GM23338 (cell line): ENCODE results near the gene MAN1B1. TPM values are rescaled to one million over a fixed set of nuclear protein-coding genes. Genes with fewer than 3 reads are reported as not detected.

Experiments
- ATAC-seq: fragments of 200-7000 bp; cut with Tn5 transposase; 3 replicates; pipeline ENCODE4 v1.9.1; 2020
- DNase-seq: peaks from one replicate; pipeline ENCODE4 v3.0.0-alpha.2; 2015; ENCODE audit warnings: low spot score
- H2AFZ ChIP-seq: fragments of 200-600 bp; sonication (generic); 2 replicates; pipeline ENCODE4 v1.8.0; 2016; ENCODE audit warnings: antibody characterized with exemption, mild to moderate bottlenecking, moderate library complexity
- H3F3A ChIP-seq: fragments of 200-600 bp; sonication (generic); replicated peaks from 2 replicates; pipeline ENCODE4 v1.8.0; 2017; ENCODE audit warnings: antibody characterized with exemption, mixed run types, low read depth
- H3K27ac ChIP-seq: fragments of 200-600 bp; sonication (generic); 2 replicates; pipeline ENCODE4 v1.6.1; 2016; ENCODE audit warnings: low read depth
- H3K27me3 ChIP-seq: fragments of 200-600 bp; sonication (generic); 2 replicates; pipeline ENCODE4 v1.8.0; 2016; ENCODE audit warnings: mild to moderate bottlenecking, mixed run types, moderate library complexity; ENCODE audit not compliant: insufficient read depth
- H3K36me3 ChIP-seq: fragments of 200-600 bp; sonication (generic); 2 replicates; pipeline ENCODE4 v1.8.0; 2016; ENCODE audit warnings: mild to moderate bottlenecking; ENCODE audit not compliant: insufficient read depth
- H3K4me1 ChIP-seq: fragments of 200-600 bp; sonication (generic); 2 replicates; pipeline ENCODE4 v1.8.0; 2016; ENCODE audit warnings: mild to moderate bottlenecking, moderate library complexity; ENCODE audit not compliant: insufficient read depth
- H3K4me2 ChIP-seq: fragments of 200-600 bp; sonication (generic); 2 replicates; pipeline ENCODE4 v1.7.1; 2017; ENCODE audit warnings: mixed run types
- H3K4me3 ChIP-seq: fragments of 200-600 bp; sonication (generic); 2 replicates; pipeline ENCODE4 v1.6.1; 2016; ENCODE audit warnings: mixed run types
- H3K79me2 ChIP-seq: fragments of 200-600 bp; sonication (generic); replicated peaks from 2 replicates; pipeline ENCODE4 v1.8.0; 2017; ENCODE audit warnings: mild to moderate bottlenecking; ENCODE audit not compliant: insufficient read depth
- H3K9me2 ChIP-seq: fragments of 200-600 bp; sonication (generic); 2 replicates; pipeline ENCODE4 v1.8.0; 2017; ENCODE audit not compliant: insufficient read depth
- H4K20me1 ChIP-seq: fragments of 200-600 bp; sonication (generic); replicated peaks from 2 replicates; pipeline ENCODE4 v1.8.0; 2017; ENCODE audit warnings: mild to moderate bottlenecking; ENCODE audit not compliant: insufficient read depth
- H3K27ac Mint-ChIP-seq: 2 replicates; pipeline ENCODE4 v1.8.0; 2020; ENCODE audit warnings: inconsistent platforms, mild to moderate bottlenecking, moderate library complexity, mixed read lengths
- H3K27me3 Mint-ChIP-seq: 3 replicates; pipeline ENCODE4 v1.8.0; 2022; ENCODE audit warnings: low read depth, mild to moderate bottlenecking, moderate library complexity, mixed read lengths, inconsistent platforms; ENCODE audit not compliant: insufficient read depth, poor library complexity
- H3K36me3 Mint-ChIP-seq: 3 replicates; pipeline ENCODE4 v1.8.0; 2021; ENCODE audit warnings: low read depth, mild to moderate bottlenecking, inconsistent platforms, moderate library complexity, mixed read lengths
- H3K4me1 Mint-ChIP-seq: 3 replicates; pipeline ENCODE4 v1.8.0; 2020; ENCODE audit warnings: mild to moderate bottlenecking, inconsistent platforms, mixed read lengths
- H3K4me3 Mint-ChIP-seq: 3 replicates; pipeline ENCODE4 v1.8.0; 2021; ENCODE audit warnings: moderate library complexity, mild to moderate bottlenecking, inconsistent platforms, mixed read lengths
- H3K9me3 Mint-ChIP-seq: 3 replicates; pipeline ENCODE4 v1.8.0; 2020; ENCODE audit warnings: moderate library complexity, mild to moderate bottlenecking, inconsistent platforms, mixed read lengths
- CREB1 ChIP-seq: fragments of 250-450 bp; sonication (Bioruptor Pico); IDR thresholded peaks from 2 replicates; pipeline ENCODE4 v1.5.0; 2020; ENCODE audit warnings: low read depth, mild to moderate bottlenecking, moderate library complexity
- EZH2 ChIP-seq: fragments of 200-600 bp; sonication (generic); IDR thresholded peaks from one replicate; pipeline ENCODE4 v1.8.0; 2017; ENCODE audit warnings: antibody characterized with exemption, mild to moderate bottlenecking, low read depth; ENCODE audit not compliant: unreplicated experiment
- EZH2phosphoT487 ChIP-seq: fragments of 200-600 bp; sonication (generic); IDR thresholded peaks from one replicate; pipeline ENCODE4 v1.8.1; 2018; ENCODE audit warnings: antibody characterized with exemption; ENCODE audit not compliant: unreplicated experiment
- JUNB ChIP-seq: IDR thresholded peaks from one replicate; pipeline ENCODE4 v1.6.1; 2016; ENCODE audit warnings: antibody characterized with exemption; ENCODE audit not compliant: unreplicated experiment
- NANOG ChIP-seq: IDR thresholded peaks from 2 replicates; pipeline ENCODE4 v1.6.1; 2016; ENCODE audit warnings: antibody characterized with exemption, borderline replicate concordance
- POLR2AphosphoS5 ChIP-seq: IDR thresholded peaks from 2 replicates; pipeline ENCODE4 v1.6.1; 2016; ENCODE audit warnings: antibody characterized with exemption, low read depth
- STAT1 ChIP-seq: IDR thresholded peaks from one replicate; pipeline ENCODE4 v1.6.1; 2016; ENCODE audit warnings: antibody characterized with exemption; ENCODE audit not compliant: unreplicated experiment
- ZNF114 ChIP-seq: fragments of 250-450 bp; sonication (Bioruptor Pico); IDR thresholded peaks from 2 replicates; pipeline ENCODE4 v1.5.0; 2020; ENCODE audit warnings: mild to moderate bottlenecking, moderate library complexity
- ZNF331 ChIP-seq: fragments of 250-450 bp; sonication (Bioruptor Pico); IDR thresholded peaks from 2 replicates; pipeline ENCODE4 v1.5.0; 2020; ENCODE audit warnings: low read depth, mild to moderate bottlenecking, moderate library complexity
- polyA plus RNA-seq: library from polyadenylated mRNA; unstranded; fragments of >200 nt; fragmentation: Nextera tagmentation; extraction: Ambion mirVana; gene quantifications from 2 replicates; pipeline ENCODE4 v1.2.1, GENCODE V29; 2016
- total RNA-seq: library from RNA; depleted of rRNA; stranded (reverse); fragments of >200 nt; shearing (Covaris generic); gene quantifications from 2 replicates; pipeline ENCODE4 v1.2.3, GENCODE V29; 2014
- TF ChIP-seq, protein P1 (sequence below): IDR thresholded peaks from one replicate; pipeline ENCODE4 v1.6.1; 2018; ENCODE audit warnings: antibody characterized with exemption; ENCODE audit not compliant: unreplicated experiment
- TF ChIP-seq, protein P2 (sequence below), 2 experiments: fragments of 200-600 bp in 1 of 2; sonication (generic) in 1 of 2; conservative IDR thresholded peaks; 2 replicates each; pipeline versions ENCODE4 v1.5.1 to v1.6.1; 2016 to 2017; ENCODE audit warnings: antibody characterized with exemption in 2 of 2, low read depth in 2 of 2, mild to moderate bottlenecking in 2 of 2, moderate library complexity in 1 of 2
- TF ChIP-seq, protein P3 (sequence below): IDR thresholded peaks from 2 replicates; pipeline ENCODE4 v1.6.1; 2016; ENCODE audit warnings: antibody characterized with exemption
- TF ChIP-seq, protein P4 (sequence below): fragments of 250-450 bp; sonication (Bioruptor Pico); IDR thresholded peaks from 2 replicates; pipeline ENCODE4 v1.5.0; 2020; ENCODE audit warnings: mild to moderate bottlenecking, moderate library complexity

Gene MAN1B1
- total and polyA plus RNA-seq, 2 experiments from 2014 or later: 15.7 to 39.9 TPM

DNA sequence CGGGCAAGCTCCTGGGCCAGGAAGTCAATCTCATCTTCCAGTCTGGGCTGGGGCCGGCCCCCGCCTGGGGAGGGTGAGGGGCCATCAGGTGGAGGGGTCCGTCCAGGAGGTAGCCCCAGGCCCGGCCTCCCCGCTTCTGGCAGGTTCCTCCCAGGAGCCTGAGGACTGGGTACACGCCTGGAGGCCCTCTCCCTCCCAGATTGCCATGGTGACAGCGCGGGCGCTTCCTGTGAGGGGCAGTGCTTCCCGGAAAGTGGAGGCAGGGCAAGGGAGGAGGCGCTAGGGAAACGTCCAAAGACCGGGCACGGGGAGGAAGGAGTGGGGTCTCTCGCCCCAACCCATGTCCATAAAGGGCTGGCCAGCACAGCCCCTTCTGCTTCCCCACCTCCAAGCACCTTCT lies 45.7 kb upstream of the MAN1B1 start:
- no peak overlapping the region for H3K4me3 Mint-ChIP-seq
- no peak for DNase-seq

More for the DNA sequence above, 45.7 kb upstream of the MAN1B1 start:
- Histone ChIP-seq H3K4me3 (no peak overlapping the region), H3K27ac (no peak overlapping the region), H3K36me3 (no peaks in the 10 kb centered on the region), H2AFZ (no peak overlapping the region), H3K4me1 (peaks cover 7% of the 10 kb centered on the region; the same call in 1 of the 2 replicates), H3K79me2 (peaks cover 7% of the 10 kb centered on the region; the same call in 1 of the 2 replicates), H3K4me2 (no peak overlapping the region), H4K20me1 (no peaks in the 10 kb centered on the region; the same call in 1 of the 2 replicates), H3K9me2 (no peaks in the 10 kb centered on the region), H3K27me3 (peaks cover 14% of the 10 kb centered on the region), H3F3A (no peaks in the 10 kb centered on the region)
- TF ChIP-seq, protein P1, sequence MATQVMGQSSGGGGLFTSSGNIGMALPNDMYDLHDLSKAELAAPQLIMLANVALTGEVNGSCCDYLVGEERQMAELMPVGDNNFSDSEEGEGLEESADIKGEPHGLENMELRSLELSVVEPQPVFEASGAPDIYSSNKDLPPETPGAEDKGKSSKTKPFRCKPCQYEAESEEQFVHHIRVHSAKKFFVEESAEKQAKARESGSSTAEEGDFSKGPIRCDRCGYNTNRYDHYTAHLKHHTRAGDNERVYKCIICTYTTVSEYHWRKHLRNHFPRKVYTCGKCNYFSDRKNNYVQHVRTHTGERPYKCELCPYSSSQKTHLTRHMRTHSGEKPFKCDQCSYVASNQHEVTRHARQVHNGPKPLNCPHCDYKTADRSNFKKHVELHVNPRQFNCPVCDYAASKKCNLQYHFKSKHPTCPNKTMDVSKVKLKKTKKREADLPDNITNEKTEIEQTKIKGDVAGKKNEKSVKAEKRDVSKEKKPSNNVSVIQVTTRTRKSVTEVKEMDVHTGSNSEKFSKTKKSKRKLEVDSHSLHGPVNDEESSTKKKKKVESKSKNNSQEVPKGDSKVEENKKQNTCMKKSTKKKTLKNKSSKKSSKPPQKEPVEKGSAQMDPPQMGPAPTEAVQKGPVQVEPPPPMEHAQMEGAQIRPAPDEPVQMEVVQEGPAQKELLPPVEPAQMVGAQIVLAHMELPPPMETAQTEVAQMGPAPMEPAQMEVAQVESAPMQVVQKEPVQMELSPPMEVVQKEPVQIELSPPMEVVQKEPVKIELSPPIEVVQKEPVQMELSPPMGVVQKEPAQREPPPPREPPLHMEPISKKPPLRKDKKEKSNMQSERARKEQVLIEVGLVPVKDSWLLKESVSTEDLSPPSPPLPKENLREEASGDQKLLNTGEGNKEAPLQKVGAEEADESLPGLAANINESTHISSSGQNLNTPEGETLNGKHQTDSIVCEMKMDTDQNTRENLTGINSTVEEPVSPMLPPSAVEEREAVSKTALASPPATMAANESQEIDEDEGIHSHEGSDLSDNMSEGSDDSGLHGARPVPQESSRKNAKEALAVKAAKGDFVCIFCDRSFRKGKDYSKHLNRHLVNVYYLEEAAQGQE: no peak
- TF ChIP-seq, protein P2, sequence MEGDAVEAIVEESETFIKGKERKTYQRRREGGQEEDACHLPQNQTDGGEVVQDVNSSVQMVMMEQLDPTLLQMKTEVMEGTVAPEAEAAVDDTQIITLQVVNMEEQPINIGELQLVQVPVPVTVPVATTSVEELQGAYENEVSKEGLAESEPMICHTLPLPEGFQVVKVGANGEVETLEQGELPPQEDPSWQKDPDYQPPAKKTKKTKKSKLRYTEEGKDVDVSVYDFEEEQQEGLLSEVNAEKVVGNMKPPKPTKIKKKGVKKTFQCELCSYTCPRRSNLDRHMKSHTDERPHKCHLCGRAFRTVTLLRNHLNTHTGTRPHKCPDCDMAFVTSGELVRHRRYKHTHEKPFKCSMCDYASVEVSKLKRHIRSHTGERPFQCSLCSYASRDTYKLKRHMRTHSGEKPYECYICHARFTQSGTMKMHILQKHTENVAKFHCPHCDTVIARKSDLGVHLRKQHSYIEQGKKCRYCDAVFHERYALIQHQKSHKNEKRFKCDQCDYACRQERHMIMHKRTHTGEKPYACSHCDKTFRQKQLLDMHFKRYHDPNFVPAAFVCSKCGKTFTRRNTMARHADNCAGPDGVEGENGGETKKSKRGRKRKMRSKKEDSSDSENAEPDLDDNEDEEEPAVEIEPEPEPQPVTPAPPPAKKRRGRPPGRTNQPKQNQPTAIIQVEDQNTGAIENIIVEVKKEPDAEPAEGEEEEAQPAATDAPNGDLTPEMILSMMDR (conservative IDR thresholded peaks at IDR 0.05; ENCODE audit: low read depth in 2 of 2): no peak
- TF ChIP-seq, protein P3, sequence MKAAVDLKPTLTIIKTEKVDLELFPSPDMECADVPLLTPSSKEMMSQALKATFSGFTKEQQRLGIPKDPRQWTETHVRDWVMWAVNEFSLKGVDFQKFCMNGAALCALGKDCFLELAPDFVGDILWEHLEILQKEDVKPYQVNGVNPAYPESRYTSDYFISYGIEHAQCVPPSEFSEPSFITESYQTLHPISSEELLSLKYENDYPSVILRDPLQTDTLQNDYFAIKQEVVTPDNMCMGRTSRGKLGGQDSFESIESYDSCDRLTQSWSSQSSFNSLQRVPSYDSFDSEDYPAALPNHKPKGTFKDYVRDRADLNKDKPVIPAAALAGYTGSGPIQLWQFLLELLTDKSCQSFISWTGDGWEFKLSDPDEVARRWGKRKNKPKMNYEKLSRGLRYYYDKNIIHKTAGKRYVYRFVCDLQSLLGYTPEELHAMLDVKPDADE: no peak
- TF ChIP-seq ZNF331: no peak
- TF ChIP-seq JUNB: no peak
- TF ChIP-seq ZNF114 (CRISPR knock-in tag): no peak
- TF ChIP-seq CREB1: no peak
- TF ChIP-seq, protein P4, sequence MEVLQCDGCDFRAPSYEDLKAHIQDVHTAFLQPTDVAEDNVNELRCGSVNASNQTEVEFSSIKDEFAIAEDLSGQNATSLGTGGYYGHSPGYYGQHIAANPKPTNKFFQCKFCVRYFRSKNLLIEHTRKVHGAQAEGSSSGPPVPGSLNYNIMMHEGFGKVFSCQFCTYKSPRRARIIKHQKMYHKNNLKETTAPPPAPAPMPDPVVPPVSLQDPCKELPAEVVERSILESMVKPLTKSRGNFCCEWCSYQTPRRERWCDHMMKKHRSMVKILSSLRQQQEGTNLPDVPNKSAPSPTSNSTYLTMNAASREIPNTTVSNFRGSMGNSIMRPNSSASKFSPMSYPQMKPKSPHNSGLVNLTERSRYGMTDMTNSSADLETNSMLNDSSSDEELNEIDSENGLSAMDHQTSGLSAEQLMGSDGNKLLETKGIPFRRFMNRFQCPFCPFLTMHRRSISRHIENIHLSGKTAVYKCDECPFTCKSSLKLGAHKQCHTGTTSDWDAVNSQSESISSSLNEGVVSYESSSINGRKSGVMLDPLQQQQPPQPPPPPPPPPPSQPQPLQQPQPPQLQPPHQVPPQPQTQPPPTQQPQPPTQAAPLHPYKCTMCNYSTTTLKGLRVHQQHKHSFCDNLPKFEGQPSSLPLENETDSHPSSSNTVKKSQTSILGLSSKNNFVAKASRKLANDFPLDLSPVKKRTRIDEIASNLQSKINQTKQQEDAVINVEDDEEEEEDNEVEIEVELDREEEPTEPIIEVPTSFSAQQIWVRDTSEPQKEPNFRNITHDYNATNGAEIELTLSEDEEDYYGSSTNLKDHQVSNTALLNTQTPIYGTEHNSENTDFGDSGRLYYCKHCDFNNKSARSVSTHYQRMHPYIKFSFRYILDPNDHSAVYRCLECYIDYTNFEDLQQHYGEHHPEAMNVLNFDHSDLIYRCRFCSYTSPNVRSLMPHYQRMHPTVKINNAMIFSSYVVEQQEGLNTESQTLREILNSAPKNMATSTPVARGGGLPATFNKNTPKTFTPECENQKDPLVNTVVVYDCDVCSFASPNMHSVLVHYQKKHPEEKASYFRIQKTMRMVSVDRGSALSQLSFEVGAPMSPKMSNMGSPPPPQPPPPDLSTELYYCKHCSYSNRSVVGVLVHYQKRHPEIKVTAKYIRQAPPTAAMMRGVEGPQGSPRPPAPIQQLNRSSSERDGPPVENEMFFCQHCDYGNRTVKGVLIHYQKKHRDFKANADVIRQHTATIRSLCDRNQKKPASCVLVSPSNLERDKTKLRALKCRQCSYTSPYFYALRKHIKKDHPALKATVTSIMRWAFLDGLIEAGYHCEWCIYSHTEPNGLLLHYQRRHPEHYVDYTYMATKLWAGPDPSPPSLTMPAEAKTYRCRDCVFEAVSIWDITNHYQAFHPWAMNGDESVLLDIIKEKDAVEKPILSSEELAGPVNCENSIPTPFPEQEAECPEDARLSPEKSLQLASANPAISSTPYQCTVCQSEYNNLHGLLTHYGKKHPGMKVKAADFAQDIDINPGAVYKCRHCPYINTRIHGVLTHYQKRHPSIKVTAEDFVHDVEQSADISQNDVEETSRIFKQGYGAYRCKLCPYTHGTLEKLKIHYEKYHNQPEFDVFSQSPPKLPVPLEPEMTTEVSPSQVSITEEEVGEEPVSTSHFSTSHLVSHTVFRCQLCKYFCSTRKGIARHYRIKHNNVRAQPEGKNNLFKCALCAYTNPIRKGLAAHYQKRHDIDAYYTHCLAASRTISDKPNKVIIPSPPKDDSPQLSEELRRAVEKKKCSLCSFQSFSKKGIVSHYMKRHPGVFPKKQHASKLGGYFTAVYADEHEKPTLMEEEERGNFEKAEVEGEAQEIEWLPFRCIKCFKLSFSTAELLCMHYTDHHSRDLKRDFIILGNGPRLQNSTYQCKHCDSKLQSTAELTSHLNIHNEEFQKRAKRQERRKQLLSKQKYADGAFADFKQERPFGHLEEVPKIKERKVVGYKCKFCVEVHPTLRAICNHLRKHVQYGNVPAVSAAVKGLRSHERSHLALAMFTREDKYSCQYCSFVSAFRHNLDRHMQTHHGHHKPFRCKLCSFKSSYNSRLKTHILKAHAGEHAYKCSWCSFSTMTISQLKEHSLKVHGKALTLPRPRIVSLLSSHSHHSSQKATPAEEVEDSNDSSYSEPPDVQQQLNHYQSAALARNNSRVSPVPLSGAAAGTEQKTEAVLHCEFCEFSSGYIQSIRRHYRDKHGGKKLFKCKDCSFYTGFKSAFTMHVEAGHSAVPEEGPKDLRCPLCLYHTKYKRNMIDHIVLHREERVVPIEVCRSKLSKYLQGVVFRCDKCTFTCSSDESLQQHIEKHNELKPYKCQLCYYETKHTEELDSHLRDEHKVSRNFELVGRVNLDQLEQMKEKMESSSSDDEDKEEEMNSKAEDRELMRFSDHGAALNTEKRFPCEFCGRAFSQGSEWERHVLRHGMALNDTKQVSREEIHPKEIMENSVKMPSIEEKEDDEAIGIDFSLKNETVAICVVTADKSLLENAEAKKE: no peak
- TF ChIP-seq STAT1: no peak
- no peak for TF ChIP-seq NANOG
- no peak for TF ChIP-seq EZH2phosphoT487
- TF ChIP-seq EZH2: no peak
- TF ChIP-seq POLR2AphosphoS5: no peak
- H3K36me3 Mint-ChIP-seq: no peaks in the 10 kb centered on the region; the same call in 2 of the 3 replicates
- H3K9me3 Mint-ChIP-seq: no peaks in the 10 kb centered on the region
- H3K27me3 Mint-ChIP-seq: peaks cover 15% of the 10 kb centered on the region
- ATAC-seq: no peak
- no peak overlapping the region for H3K27ac Mint-ChIP-seq
- H3K4me1 Mint-ChIP-seq: peaks cover 4% of the 10 kb centered on the region; the same call in 1 of the 3 replicates
